ENCODE data around the gene ALDH8A1. TPM values are rescaled to one million over a fixed set of nuclear protein-coding genes. Genes with fewer than 3 reads are reported as not detected.

Gene ALDH8A1
- total RNA-seq, 1 experiment from 2014 or later: 0.29 TPM

- CTCF ChIA-PET: no interaction called here
These were observed 57.5 kb downstream of the ALDH8A1 start for GRCh38 chr6:134892362-134892761.

GRCh38 chr6:134891633-134892032 lies 58.3 kb downstream of the ALDH8A1 start:
- intact Hi-C loops (cut with micrococcal nuclease; ENCODE audit: unreplicated experiment): no loop called here
- Histone ChIP-seq H3K4me3 (ENCODE audit: low read depth, low read length) (no peak overlapping the region), H3K27me3 (replicated peaks; ENCODE audit: control insufficient read depth, insufficient read depth, low read length) (no peaks in the 10 kb centered on the region), H3K9me3 (no peaks in the 10 kb centered on the region), H3K36me3 (ENCODE audit: control insufficient read depth, insufficient read depth, low read length) (no peaks in the 10 kb centered on the region), H3K4me1 (no peaks in the 10 kb centered on the region)
- Mint-ChIP-seq H3K27me3 (ENCODE audit: insufficient read depth, unreplicated experiment) (peaks cover 2% of the 10 kb centered on the region), H3K36me3 (ENCODE audit: insufficient read depth, unreplicated experiment) (no peaks in the 10 kb centered on the region), H3K4me3 (ENCODE audit: unreplicated experiment) (no peak overlapping the region), H3K9me3 (ENCODE audit: unreplicated experiment) (peaks cover 7% of the 10 kb centered on the region), H3K27ac (ENCODE audit: unreplicated experiment) (no peak overlapping the region), H3K4me1 (ENCODE audit: low read depth, unreplicated experiment) (no peaks in the 10 kb centered on the region)
- no TSS peak for BruUV-seq (replicated peaks)
- no peak for DNase-seq
- TF ChIP-seq CTCF (IDR thresholded peaks at IDR 0.05; ENCODE audit: insufficient read depth in 1 of 2, low read depth in 1 of 2, low read length in 1 of 2, severe bottlenecking in 1 of 2, unreplicated experiment in 1 of 2): no peak
- CTCF ChIA-PET: no interaction called here
- POLR2A ChIA-PET: no interaction called here

More at GRCh38 chr6:134892362-134892761, 57.5 kb downstream of the ALDH8A1 start:
- Histone ChIP-seq H3K27me3 (replicated peaks; ENCODE audit: control insufficient read depth, insufficient read depth, low read length) (no peaks in the 10 kb centered on the region), H3K36me3 (ENCODE audit: control insufficient read depth, insufficient read depth, low read length) (no peaks in the 10 kb centered on the region), H3K4me1 (no peaks in the 10 kb centered on the region), H3K9me3 (no peaks in the 10 kb centered on the region), H3K4me3 (ENCODE audit: low read depth, low read length) (no peak overlapping the region)
- DNase-seq: no peak
- H3K9me3 Mint-ChIP-seq (ENCODE audit: unreplicated experiment): peaks cover 7% of the 10 kb centered on the region
- no peak for TF ChIP-seq CTCF (IDR thresholded peaks at IDR 0.05; ENCODE audit: insufficient read depth in 1 of 2, low read depth in 1 of 2, low read length in 1 of 2, severe bottlenecking in 1 of 2, unreplicated experiment in 1 of 2)
- BruUV-seq (replicated peaks): no TSS peak
- H3K4me1 Mint-ChIP-seq (ENCODE audit: low read depth, unreplicated experiment): no peaks in the 10 kb centered on the region
- no peak overlapping the region for H3K4me3 Mint-ChIP-seq (ENCODE audit: unreplicated experiment)
- POLR2A ChIA-PET: no interaction called here
- no peak overlapping the region for H3K27ac Mint-ChIP-seq (ENCODE audit: unreplicated experiment)
- H3K36me3 Mint-ChIP-seq (ENCODE audit: insufficient read depth, unreplicated experiment): no peaks in the 10 kb centered on the region
- intact Hi-C loops (cut with micrococcal nuclease; ENCODE audit: unreplicated experiment): no loop called here
- H3K27me3 Mint-ChIP-seq (ENCODE audit: insufficient read depth, unreplicated experiment): peaks cover 2% of the 10 kb centered on the region

GRCh38 chr6:134888316-134888715 lies 61.6 kb downstream of the ALDH8A1 start:
- no peak for DNase-seq
- BruUV-seq (replicated peaks): no TSS peak
- CTCF ChIA-PET: no interaction called here

More at GRCh38 chr6:134888316-134888715, 61.6 kb downstream of the ALDH8A1 start:
- POLR2A ChIA-PET: no interaction called here
- no peaks in the 10 kb centered on the region for H3K36me3 ChIP-seq (ENCODE audit: control insufficient read depth, insufficient read depth, low read length)
- no peak overlapping the region for H3K27ac Mint-ChIP-seq (ENCODE audit: unreplicated experiment)
- no peaks in the 10 kb centered on the region; the same call in 1 of the 2 replicates for H3K4me1 ChIP-seq
- no peaks in the 10 kb centered on the region for H3K27me3 Mint-ChIP-seq (ENCODE audit: insufficient read depth, unreplicated experiment)
- TF ChIP-seq CTCF (IDR thresholded peaks at IDR 0.05; ENCODE audit: insufficient read depth in 1 of 2, low read depth in 1 of 2, low read length in 1 of 2, severe bottlenecking in 1 of 2, unreplicated experiment in 1 of 2): no peak
- H3K4me1 Mint-ChIP-seq (ENCODE audit: low read depth, unreplicated experiment): no peaks in the 10 kb centered on the region
- H3K4me3 ChIP-seq (ENCODE audit: low read depth, low read length): no peak overlapping the region
- no peaks in the 10 kb centered on the region for H3K36me3 Mint-ChIP-seq (ENCODE audit: insufficient read depth, unreplicated experiment)
- intact Hi-C loops (cut with micrococcal nuclease; ENCODE audit: unreplicated experiment): loop anchor here (2.0 kb wide), 1 partner anchor 150 kb away; no protein-coding TSS in a partner anchor
- no peaks in the 10 kb centered on the region for H3K27me3 ChIP-seq (replicated peaks; ENCODE audit: control insufficient read depth, insufficient read depth, low read length)
- H3K9me3 Mint-ChIP-seq (ENCODE audit: unreplicated experiment): peaks cover 7% of the 10 kb centered on the region
- H3K4me3 Mint-ChIP-seq (ENCODE audit: unreplicated experiment): no peak overlapping the region
- H3K9me3 ChIP-seq: no peaks in the 10 kb centered on the region
